Measurements from ENCODE around the gene NCOA7. TPM values are rescaled to one million over a fixed set of nuclear protein-coding genes. Genes with fewer than 3 reads are reported as not detected.

NCOA7 gene
- total RNA-seq, 1 experiment from 2014 or later: 13.8 TPM

- no peak overlapping the region for H2AFZ ChIP-seq (ENCODE audit: low read depth, low read length, poor library complexity, severe bottlenecking)
- H4K20me1 ChIP-seq (ENCODE audit: insufficient read depth): no peaks in the 10 kb centered on the region
- no peaks in the 10 kb centered on the region for H3K36me3 ChIP-seq (ENCODE audit: control insufficient read depth in 1 of 2, insufficient read depth in 2 of 2, low read length in 2 of 2)
- ChIA-PET POLR2A (no interaction called here), CTCF (interaction anchor here (1.5 kb wide), 1 partner anchor 455 kb away, joined by 3 read pairs; no protein-coding TSS in a partner anchor), RAD21 (ENCODE audit: low non-redundant PET in 1 of 2, low total read pairs in 2 of 2, uncharacterized antibody in 2 of 2, unreplicated experiment in 2 of 2) (no interaction called here)
- H3K79me2 ChIP-seq (ENCODE audit: insufficient read depth, low read length): no peaks in the 10 kb centered on the region
- no peaks in the 10 kb centered on the region for H3K9me2 ChIP-seq (ENCODE audit: insufficient read depth)
- H3K4me2 ChIP-seq (ENCODE audit: low read length): no peak overlapping the region
- no peak overlapping the region for H3K4me3 ChIP-seq (replicated peaks in 1 of 2; ENCODE audit: low read depth in 1 of 2, low read length in 2 of 2)
- H3K9ac ChIP-seq (ENCODE audit: low read length): no peak overlapping the region
- ATAC-seq: no peak
- no peaks in the 10 kb centered on the region for H3K9me3 ChIP-seq (ENCODE audit: control insufficient read depth in 1 of 2, insufficient read depth in 1 of 2, low read depth in 1 of 2, low read length in 2 of 2)
- no TSS peak for BruUV-seq (replicated peaks)
- H3K27ac ChIP-seq (ENCODE audit: low read depth, low read length): no peak overlapping the region
- H3K27me3 ChIP-seq (ENCODE audit: insufficient read depth, low read length): peaks cover 31% of the 10 kb centered on the region
- intact Hi-C loops (cut with micrococcal nuclease): loop anchor here (5.0 to 10.0 kb wide), 4 partner anchors 572 to 1358 kb away; partner anchors contain the start of gene TPD52L1
- TF ChIP-seq RAD21 (IDR thresholded peaks at IDR 0.05; ENCODE audit: low read depth) (no peak), EZH2phosphoT487 (IDR thresholded peaks at IDR 0.05; ENCODE audit: borderline replicate concordance) (no peak), SIN3A (IDR thresholded peaks at IDR 0.05; ENCODE audit: low read depth) (no peak), ZNF274 (IDR thresholded peaks at IDR 0.05; ENCODE audit: low read depth, low read length) (no peak), JUND (IDR thresholded peaks at IDR 0.05) (no peak), SRF (IDR thresholded peaks at IDR 0.05; ENCODE audit: low read depth) (no peak), ZFX (IDR thresholded peaks at IDR 0.05) (no peak), YY1 (IDR thresholded peaks at IDR 0.05; ENCODE audit: extremely low read depth, insufficient replicate concordance, low read depth, low read length) (no peak), MAX (IDR thresholded peaks at IDR 0.05) (no peak), EZH2 (IDR thresholded peaks at IDR 0.05) (no peak), CTCF (IDR thresholded peaks at IDR 0.05 in 2 of 3, conservative IDR thresholded peaks at IDR 0.05 in 1 of 3; ENCODE audit: borderline replicate concordance in 1 of 3, insufficient read depth in 1 of 3, low read depth in 2 of 3, low read length in 2 of 3) (no peak), CBX3 (IDR thresholded peaks at IDR 0.05; ENCODE audit: low read depth) (no peak), POLR2AphosphoS5 (IDR thresholded peaks at IDR 0.05; ENCODE audit: low read depth, low read length) (no peak), POLR2A (IDR thresholded peaks at IDR 0.05; ENCODE audit: borderline replicate concordance, extremely low read depth, insufficient read depth, insufficient read length) (no peak), TCF7L2 (IDR thresholded peaks at IDR 0.05; ENCODE audit: borderline replicate concordance, extremely low read depth, insufficient read depth, insufficient read length) (no peak), SP1 (IDR thresholded peaks at IDR 0.05; ENCODE audit: low read depth) (no peak)
- TF ChIP-seq, protein P1, sequence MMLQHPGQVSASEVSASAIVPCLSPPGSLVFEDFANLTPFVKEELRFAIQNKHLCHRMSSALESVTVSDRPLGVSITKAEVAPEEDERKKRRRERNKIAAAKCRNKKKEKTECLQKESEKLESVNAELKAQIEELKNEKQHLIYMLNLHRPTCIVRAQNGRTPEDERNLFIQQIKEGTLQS (IDR thresholded peaks at IDR 0.05): no peak
- TF ChIP-seq, protein P2, sequence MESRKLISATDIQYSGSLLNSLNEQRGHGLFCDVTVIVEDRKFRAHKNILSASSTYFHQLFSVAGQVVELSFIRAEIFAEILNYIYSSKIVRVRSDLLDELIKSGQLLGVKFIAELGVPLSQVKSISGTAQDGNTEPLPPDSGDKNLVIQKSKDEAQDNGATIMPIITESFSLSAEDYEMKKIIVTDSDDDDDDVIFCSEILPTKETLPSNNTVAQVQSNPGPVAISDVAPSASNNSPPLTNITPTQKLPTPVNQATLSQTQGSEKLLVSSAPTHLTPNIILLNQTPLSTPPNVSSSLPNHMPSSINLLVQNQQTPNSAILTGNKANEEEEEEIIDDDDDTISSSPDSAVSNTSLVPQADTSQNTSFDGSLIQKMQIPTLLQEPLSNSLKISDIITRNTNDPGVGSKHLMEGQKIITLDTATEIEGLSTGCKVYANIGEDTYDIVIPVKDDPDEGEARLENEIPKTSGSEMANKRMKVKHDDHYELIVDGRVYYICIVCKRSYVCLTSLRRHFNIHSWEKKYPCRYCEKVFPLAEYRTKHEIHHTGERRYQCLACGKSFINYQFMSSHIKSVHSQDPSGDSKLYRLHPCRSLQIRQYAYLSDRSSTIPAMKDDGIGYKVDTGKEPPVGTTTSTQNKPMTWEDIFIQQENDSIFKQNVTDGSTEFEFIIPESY (IDR thresholded peaks at IDR 0.05; ENCODE audit: extremely low read depth, insufficient replicate concordance, low read length): no peak
- no peak for DNase-seq (ENCODE audit: low read depth, low spot score)
- H3K4me1 ChIP-seq (ENCODE audit: control insufficient read depth in 1 of 2, insufficient read depth in 2 of 2, low read length in 2 of 2): no peaks in the 10 kb centered on the region
Measured at GRCh38 chr6:125766641-125767040, 24.1 kb upstream of the NCOA7 start.
